GM12878 (cell line): ENCODE data around the gene MST1. TPM values are rescaled to one million over a fixed set of nuclear protein-coding genes. Genes with fewer than 3 reads are reported as not detected.

Experiments
- ATF2 ChIP-seq: IDR thresholded peaks from 2 replicates; pipeline ENCODE4 v1.6.1; 2012; ENCODE audit warnings: low read length, inconsistent platforms
- ATF7 ChIP-seq: fragments of 450-650 bp; IDR thresholded peaks from 2 replicates; pipeline ENCODE4 v1.6.1; 2016; ENCODE audit warnings: low read depth, mild to moderate bottlenecking
- BCL11A ChIP-seq: IDR thresholded peaks from 2 replicates; pipeline ENCODE4 v1.6.1; 2011; ENCODE audit warnings: low read depth, low read length
- CBFB ChIP-seq: IDR thresholded peaks from 2 replicates; pipeline ENCODE4 v1.6.1; 2016; ENCODE audit warnings: antibody characterized with exemption, low read depth
- CUX1 ChIP-seq: IDR thresholded peaks from 2 replicates; pipeline ENCODE4 v1.6.1; 2012; ENCODE audit warnings: improper control_type of control experiment, low read depth, low read length; ENCODE audit not compliant: insufficient replicate concordance
- E2F8 ChIP-seq: fragments of 450-650 bp; IDR thresholded peaks from 2 replicates; pipeline ENCODE4 v1.6.1; 2018; ENCODE audit warnings: mild to moderate bottlenecking, low read depth, moderate library complexity; ENCODE audit not compliant: partially characterized antibody
- HCFC1 ChIP-seq: fragments of 150-350 bp; IDR thresholded peaks from 2 replicates; pipeline ENCODE4 v1.6.1; 2014; ENCODE audit warnings: low read length
- HDGF ChIP-seq: fragments of 450-650 bp; IDR thresholded peaks from 2 replicates; pipeline ENCODE4 v1.6.1; 2016; ENCODE audit warnings: antibody characterized with exemption
- IKZF1 ChIP-seq: fragments of 450-650 bp; conservative IDR thresholded peaks from 2 replicates; pipeline ENCODE4 v1.6.1; 2017; ENCODE audit warnings: antibody characterized with exemption, mild to moderate bottlenecking
- IRF3 ChIP-seq: fragments of 450-650 bp; IDR thresholded peaks from 2 replicates; pipeline ENCODE4 v1.6.1; 2014; ENCODE audit warnings: mild to moderate bottlenecking
- NFYB ChIP-seq: IDR thresholded peaks from 2 replicates; pipeline ENCODE4 v1.6.1; 2011; ENCODE audit warnings: low read depth, mild to moderate bottlenecking, low read length, improper control_type of control experiment, moderate library complexity; ENCODE audit not compliant: insufficient read depth
- POU2F2 ChIP-seq: IDR thresholded peaks from 3 replicates; pipeline ENCODE4 v1.6.1; 2011; ENCODE audit warnings: low read depth, mild to moderate bottlenecking, low read length, borderline replicate concordance
- RAD21 ChIP-seq: IDR thresholded peaks from 2 replicates; pipeline ENCODE4 v1.6.1; 2011; ENCODE audit warnings: mild to moderate bottlenecking, low read depth, low read length, moderate library complexity; ENCODE audit not compliant: insufficient read depth
- TBL1XR1 ChIP-seq: IDR thresholded peaks from 2 replicates; pipeline ENCODE4 v1.6.1; 2012; ENCODE audit warnings: low read depth, low read length, improper control_type of control experiment
- ZBTB4 ChIP-seq: fragments of 450-650 bp; formaldehyde crosslinking; IDR thresholded peaks from 2 replicates; pipeline ENCODE4 v1.4.0; 2022; ENCODE audit warnings: mild to moderate bottlenecking, moderate library complexity
- polyA plus RNA-seq, 11 experiments: library from polyadenylated mRNA; depleted of rRNA in 4 of 11; unstranded in 6 of 11; stranded (reverse) in 5 of 11; fragments of >200 nt; fragmentation: Nextera tagmentation in 4 of 11; fragmentation: Illumina TruSeq in 1 of 11; extraction: Ambion mirVana in 4 of 11; extraction: Trizol in 1 of 11; gene quantifications; 1 replicate in 1 of 11; 2 replicates in 10 of 11; pipeline versions ENCODE4 v1.2.1 to v1.2.3, GENCODE V29; 2011 to 2016; ENCODE audit warnings: inconsistent platforms in 2 of 11, missing spikeins in 2 of 11, low read depth in 1 of 11
- total RNA-seq, 4 experiments: library from RNA; depleted of rRNA in 3 of 4; stranded (reverse); fragments of >200 nt in 3 of 4; fragmentation: Illumina TruSeq in 1 of 4; extraction: Trizol in 1 of 4; gene quantifications; 2 replicates each; pipeline versions ENCODE4 v1.2.1 to v1.2.3, GENCODE V29; 2013 to 2021

The MST1 gene
- total and polyA plus RNA-seq, 10 of the 15 experiments (the other 5 are each of a cell fraction or from before 2014, with no cell fraction given), result 1.2 to 25.5 (median 4.1) TPM

- TF ChIP-seq CUX1, result no peak
- no peak for TF ChIP-seq POU2F2
- TF ChIP-seq IRF3, result peak; percentile 20; the same call in 1 of the 2 replicates
- TF ChIP-seq NFYB, result peak; percentile 66; the same call in 1 of the 2 replicates
- TF ChIP-seq CBFB, result peak; percentile 24; the same call in 1 of the 2 replicates
- peak; percentile 98 for TF ChIP-seq HDGF
- TF ChIP-seq BCL11A, result no peak
- no peak for TF ChIP-seq ZBTB4 (CRISPR knock-in tag)
- no peak for TF ChIP-seq RAD21
- TF ChIP-seq E2F8, result no peak
- TF ChIP-seq TBL1XR1, result no peak
- TF ChIP-seq HCFC1, result peak; percentile 65
- peak; percentile 66 for TF ChIP-seq ATF7
- no peak for TF ChIP-seq ATF2
- TF ChIP-seq IKZF1, result peak; percentile 49
Observed at GRCh38 chr3:49673715-49674496, 15.4 kb downstream of the MST1 start, which contains the start of gene APEH (continued).
